Measurements from ENCODE around the gene EPYC.

- TF ChIP-seq POLR2A (IDR thresholded peaks at IDR 0.05; ENCODE audit: low read depth) (no peak), CTCF (IDR thresholded peaks at IDR 0.05) (peak; percentile 55 to 70 (median 56))
These were observed 45.1 kb downstream of the EPYC start for GRCh38 chr12:90959538-90960139.
